Esophagus (tissue), 2 donors: ENCODE results near the gene GRIP2. TPM values are rescaled to one million over a fixed set of nuclear protein-coding genes. Genes with fewer than 3 reads are reported as not detected.

Experiments used
- H3K27ac ChIP-seq, 2 donors: one replicate each; pipeline ENCODE4 v1.5.1; 2013; ENCODE audit warnings: low read depth in 2 of 2, mild to moderate bottlenecking in 2 of 2, inconsistent platforms in 1 of 2, low read length in 1 of 2, moderate library complexity in 1 of 2
- H3K27me3 ChIP-seq, 2 donors: one replicate each; pipeline ENCODE4 v1.6.1; 2013; ENCODE audit warnings: low read length in 2 of 2, control low read depth in 1 of 2, mild to moderate bottlenecking in 1 of 2; ENCODE audit not compliant: insufficient read depth in 2 of 2, control insufficient read depth in 1 of 2
- H3K36me3 ChIP-seq, 2 donors: one replicate each; pipeline ENCODE4 v1.6.1; 2013; ENCODE audit warnings: low read length in 1 of 2; ENCODE audit not compliant: control insufficient read depth in 2 of 2, insufficient read depth in 2 of 2
- H3K4me1 ChIP-seq, 2 donors: one replicate each; pipeline ENCODE4 v1.6.1; 2013; ENCODE audit warnings: low read length in 1 of 2; ENCODE audit not compliant: control insufficient read depth in 2 of 2, insufficient read depth in 2 of 2
- H3K4me3 ChIP-seq, 2 donors: one replicate each; pipeline ENCODE4 v1.5.1; 2013; ENCODE audit warnings: low read length in 2 of 2, mild to moderate bottlenecking in 2 of 2, low read depth in 1 of 2, moderate library complexity in 1 of 2
- H3K9me3 ChIP-seq, 2 donors: one replicate each; pipeline ENCODE4 v1.6.1; 2013; ENCODE audit warnings: mild to moderate bottlenecking in 2 of 2, low read depth in 1 of 2, low read length in 1 of 2, moderate library complexity in 1 of 2; ENCODE audit not compliant: control insufficient read depth in 2 of 2, insufficient read depth in 1 of 2
- WGBS, 2 donors: extraction: QIAGEN DNeasy Blood & Tissue Kit; methylation state at CpG; one replicate each; pipeline ENCODE4 v1.1.7; 2013; 5-methylcytosine and 5-hydroxymethylcytosine counted together
- polyA plus RNA-seq, 2 donors: library from polyadenylated mRNA; stranded (reverse); fragments of 200-250 nt; gene quantifications; one replicate each; pipeline ENCODE4 v1.2.3, GENCODE V29; 2013
- donor health status: healthy with polysubstance abuse.
- donor health status: Bipolar disorder and iron deficiency.

Gene GRIP2
- polyA plus RNA-seq, 2 donors: 0.39 to 0.81 TPM

DNA sequence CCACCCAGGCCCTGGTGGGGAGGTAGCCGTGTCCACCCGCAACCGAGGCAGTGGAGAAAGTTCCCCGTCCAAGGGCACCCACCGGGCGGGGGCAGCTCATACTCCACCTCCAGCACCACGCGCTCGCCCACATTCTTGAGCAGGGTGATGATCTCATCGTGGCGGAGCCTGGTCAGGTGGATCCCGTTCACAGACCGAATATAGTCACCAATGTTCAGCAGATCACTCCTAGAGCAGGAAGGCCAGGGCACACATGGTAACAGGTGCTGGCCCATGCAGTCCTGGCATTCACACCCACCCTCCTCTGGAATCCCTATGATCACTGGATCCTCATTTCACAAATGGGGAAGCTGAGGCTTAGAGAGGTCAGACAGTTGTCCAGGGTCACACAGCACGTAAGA lies 15.8 kb downstream of the GRIP2 start:
- H3K4me3 ChIP-seq: no peak overlapping the region
- H3K9me3 ChIP-seq: no peaks in the 10 kb centered on the region
- H3K36me3 ChIP-seq: no peaks in the 10 kb centered on the region
- H3K27me3 ChIP-seq: no peaks in the 10 kb centered on the region
- 86 to 93% methylated on average over 14 of the region's 14 CpGs for WGBS, 2 donors
- no peak overlapping the region for H3K27ac ChIP-seq
- H3K4me1 ChIP-seq: peaks cover 0 to 13% of the 10 kb centered on the region in 2 donors

DNA sequence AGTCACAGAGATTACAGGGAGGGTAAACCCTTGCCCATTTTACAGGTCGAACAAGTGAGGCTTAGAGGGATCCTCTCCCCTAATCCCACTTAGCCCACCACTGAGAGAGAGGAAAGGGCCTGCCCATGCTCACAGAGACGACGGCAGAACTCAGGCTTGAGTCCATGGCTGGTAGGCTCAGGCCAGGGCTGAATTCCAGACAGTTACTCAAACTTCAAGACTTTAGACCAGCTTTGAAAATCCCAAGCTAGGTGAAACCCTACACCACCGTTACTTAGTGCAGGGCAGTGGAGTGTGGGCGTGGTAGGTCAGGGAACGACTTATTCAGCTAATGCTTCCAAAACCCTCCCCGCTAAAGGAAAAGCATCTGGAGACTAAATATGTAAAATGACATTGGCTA lies 16.4 kb downstream of the GRIP2 start:
- Histone ChIP-seq H3K4me1 (peaks cover 0 to 13% of the 10 kb centered on the region in 2 donors), H3K9me3 (no peaks in the 10 kb centered on the region), H3K27me3 (no peaks in the 10 kb centered on the region), H3K36me3 (no peaks in the 10 kb centered on the region), H3K4me3 (no peak overlapping the region), H3K27ac (no peak overlapping the region)
- WGBS, 2 donors: 72 to 76% methylated on average over 7 of the region's 7 CpGs

DNA sequence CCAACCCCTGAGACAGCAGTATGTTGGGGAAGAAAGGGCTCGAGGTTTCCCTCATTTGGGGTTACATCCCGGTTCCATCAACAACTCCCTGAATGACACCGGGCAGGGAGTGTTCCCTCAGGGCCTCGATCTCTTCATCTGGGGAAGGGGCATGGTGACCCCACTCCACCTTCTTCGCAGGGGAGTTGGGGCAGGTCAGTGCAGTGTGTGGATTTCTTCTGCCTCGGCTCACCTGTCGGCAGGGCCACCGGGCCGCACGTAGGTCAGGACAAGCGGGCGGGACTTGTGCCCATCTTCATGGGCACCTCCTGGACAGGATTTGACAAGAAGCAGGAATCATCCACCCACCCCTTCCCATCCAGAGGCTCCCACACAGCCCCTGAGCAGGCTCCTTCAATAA lies 17.4 kb downstream of the GRIP2 start:
- WGBS, 2 donors: 89 to 93% methylated on average over 12 of the region's 12 CpGs
- Histone ChIP-seq H3K36me3 (no peaks in the 10 kb centered on the region), H3K9me3 (no peaks in the 10 kb centered on the region), H3K4me3 (no peak overlapping the region), H3K27me3 (no peaks in the 10 kb centered on the region), H3K27ac (no peak overlapping the region), H3K4me1 (peaks cover 0 to 13% of the 10 kb centered on the region in 2 donors)

DNA sequence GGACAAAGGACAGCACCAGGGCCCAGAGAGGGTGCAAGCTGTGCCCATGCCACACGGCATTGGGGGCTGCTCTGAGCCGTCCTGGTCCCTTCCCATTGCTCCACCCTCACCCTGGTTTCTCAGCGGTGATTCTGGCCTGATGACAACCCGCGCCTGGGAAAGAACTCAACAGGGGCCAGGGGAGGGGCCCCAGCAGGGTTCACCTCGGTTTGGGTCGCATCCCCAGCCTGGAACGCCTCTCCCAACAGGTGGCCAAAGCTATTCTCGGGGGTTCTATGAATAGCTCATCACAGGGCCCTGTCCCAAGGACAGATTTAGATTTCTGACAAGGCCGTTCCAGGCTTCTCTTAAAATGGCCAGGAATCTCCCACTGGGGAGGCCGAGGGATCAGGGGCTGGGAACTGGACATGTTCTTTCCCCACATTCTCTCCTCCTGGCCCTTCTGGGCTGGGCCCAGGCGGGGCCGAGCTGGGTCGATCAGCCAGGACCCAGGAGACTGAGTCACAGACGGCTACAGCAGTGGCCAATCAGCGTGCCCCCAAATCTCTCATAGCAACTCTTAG lies 17.9 kb downstream of the GRIP2 start:
- Histone ChIP-seq H3K4me3 (no peak overlapping the region), H3K27me3 (no peaks in the 10 kb centered on the region), H3K4me1 (peaks cover 0 to 13% of the 10 kb centered on the region in 2 donors), H3K36me3 (no peaks in the 10 kb centered on the region), H3K27ac (no peak overlapping the region), H3K9me3 (no peaks in the 10 kb centered on the region)
- WGBS, 2 donors: 69 to 70% methylated on average over 16 of the region's 16 CpGs

DNA sequence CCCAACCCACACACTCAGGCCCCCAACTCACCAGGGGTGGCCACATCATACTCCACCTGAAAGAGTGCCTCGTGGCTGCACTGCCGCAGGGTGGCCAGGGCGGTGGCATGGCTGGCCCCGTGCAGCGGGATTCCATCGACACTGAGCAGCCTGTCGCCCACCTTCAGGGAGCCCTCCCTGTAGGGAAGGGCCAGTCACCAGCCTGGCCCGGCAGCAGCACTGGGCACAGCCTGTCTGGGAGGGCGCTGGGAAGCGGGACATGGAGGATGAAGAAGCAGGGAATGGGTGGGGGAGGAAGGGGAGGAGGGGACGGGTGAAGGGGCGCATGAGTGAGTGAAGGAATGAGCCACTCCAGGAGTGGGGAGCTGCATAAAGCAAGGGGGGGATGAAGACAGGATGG lies 18.5 kb downstream of the GRIP2 start:
- Histone ChIP-seq H3K27ac (no peak overlapping the region), H3K4me3 (no peak overlapping the region), H3K4me1 (peaks cover 0 to 13% of the 10 kb centered on the region in 2 donors), H3K9me3 (no peaks in the 10 kb centered on the region), H3K27me3 (no peaks in the 10 kb centered on the region), H3K36me3 (no peaks in the 10 kb centered on the region)
- 86 to 90% methylated on average over 12 of the region's 12 CpGs for WGBS, 2 donors

DNA sequence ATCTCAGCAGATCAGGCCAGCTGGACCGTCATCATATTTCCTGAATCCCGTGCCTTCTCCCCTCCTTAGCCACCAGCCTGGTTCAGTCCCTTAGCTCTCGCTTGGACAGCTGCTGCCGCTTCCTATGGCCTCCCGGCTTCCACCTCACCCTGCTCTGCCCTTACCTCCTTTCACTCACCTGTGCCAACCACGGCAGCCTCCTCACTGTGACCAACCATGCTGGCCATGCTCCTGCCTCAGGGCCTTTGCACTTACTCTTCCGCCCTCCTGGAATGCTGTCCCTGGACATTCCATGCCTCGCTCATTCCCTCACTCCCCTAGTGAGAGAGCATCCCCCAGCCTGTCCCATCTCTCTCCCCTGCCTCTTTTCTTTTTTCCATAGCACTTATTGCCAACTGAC lies 19.2 kb downstream of the GRIP2 start:
- 86 to 90% methylated on average over 8 of the region's 8 CpGs for WGBS, 2 donors
- H3K36me3 ChIP-seq: no peaks in the 10 kb centered on the region
- H3K9me3 ChIP-seq: no peaks in the 10 kb centered on the region
- H3K27ac ChIP-seq: no peak overlapping the region
- H3K27me3 ChIP-seq: no peaks in the 10 kb centered on the region
- peaks cover 0 to 12% of the 10 kb centered on the region in 2 donors for H3K4me1 ChIP-seq
- H3K4me3 ChIP-seq: no peak overlapping the region

DNA sequence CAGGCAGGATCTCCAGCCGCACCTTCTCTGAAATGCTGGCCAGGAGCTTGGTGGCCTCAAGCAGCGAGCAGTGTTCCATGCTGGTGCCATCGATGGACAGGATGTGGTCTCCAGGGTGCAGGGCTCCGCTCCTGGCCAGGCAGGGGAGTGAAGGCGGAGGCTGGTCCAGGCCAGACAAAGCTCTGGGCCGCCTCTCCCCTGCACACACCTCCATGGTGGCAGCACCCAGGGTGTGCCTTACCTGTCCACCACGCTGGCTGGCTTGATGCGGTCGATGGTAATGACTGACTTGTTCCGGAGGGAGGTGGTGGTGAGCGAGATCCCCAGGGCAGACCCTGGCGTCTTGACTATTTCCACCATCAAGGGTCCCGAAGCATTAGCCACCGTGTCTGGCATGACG lies 20.0 kb downstream of the GRIP2 start:
- Histone ChIP-seq H3K4me1 (peaks cover 0 to 8% of the 10 kb centered on the region in 2 donors), H3K27ac (no peak overlapping the region), H3K36me3 (no peaks in the 10 kb centered on the region), H3K27me3 (no peaks in the 10 kb centered on the region), H3K9me3 (no peaks in the 10 kb centered on the region), H3K4me3 (no peak overlapping the region)
- 89 to 91% methylated on average over 15 of the region's 15 CpGs for WGBS, 2 donors

DNA sequence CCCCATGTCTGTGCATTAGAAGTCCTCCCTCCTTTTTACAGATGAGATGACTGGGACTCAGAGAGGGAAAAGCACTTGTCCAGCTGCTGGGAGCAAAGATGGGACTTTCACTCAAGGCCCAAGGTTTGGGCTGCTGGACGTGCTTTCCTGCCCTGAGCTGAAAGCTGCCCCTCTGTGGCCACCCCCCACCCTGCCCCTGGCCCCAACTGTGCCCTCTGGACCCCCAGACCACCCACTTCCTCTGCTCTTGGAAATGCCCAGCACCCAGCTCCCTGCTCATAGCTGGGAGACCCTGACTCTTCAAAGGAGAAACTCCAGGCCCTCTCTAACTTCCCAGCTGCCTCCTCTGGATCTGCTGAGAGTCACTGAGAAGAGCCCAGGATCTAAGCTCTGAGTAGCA lies 20.7 kb downstream of the GRIP2 start:
- 76 to 84% methylated on average over 1 of the region's 1 CpG for WGBS, 2 donors

DNA sequence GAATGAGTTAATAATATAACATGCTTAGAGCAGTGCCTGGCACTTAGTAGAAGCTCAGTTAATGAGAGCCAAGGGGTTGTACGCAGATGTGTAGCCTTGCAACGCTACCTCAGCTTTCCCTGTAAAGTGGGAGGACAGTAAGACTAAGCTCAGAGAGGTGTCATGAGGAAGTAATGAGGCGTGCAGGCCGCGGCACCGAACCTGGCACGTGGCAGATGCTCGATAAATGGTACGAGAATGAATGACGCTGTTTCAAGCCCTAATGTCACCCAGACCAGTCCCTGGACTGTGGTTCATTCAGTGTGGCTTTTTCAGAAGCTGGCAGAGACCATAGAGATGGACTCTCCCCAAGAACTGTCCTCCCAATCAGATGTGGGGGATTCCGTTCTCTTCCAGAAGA lies 21.2 kb downstream of the GRIP2 start:
- no peaks in the 10 kb centered on the region for H3K9me3 ChIP-seq
- H3K4me1 ChIP-seq: no peaks in the 10 kb centered on the region
- 91% methylated on average over 11 of the region's 11 CpGs for WGBS, 2 donors
- no peak overlapping the region for H3K27ac ChIP-seq
- no peaks in the 10 kb centered on the region for H3K36me3 ChIP-seq
- H3K27me3 ChIP-seq: no peaks in the 10 kb centered on the region
- H3K4me3 ChIP-seq: no peak overlapping the region

More for the DNA sequence above, 20.7 kb downstream of the GRIP2 start:
- H3K36me3 ChIP-seq: no peaks in the 10 kb centered on the region
- no peak overlapping the region for H3K4me3 ChIP-seq
- no peaks in the 10 kb centered on the region for H3K27me3 ChIP-seq
- H3K4me1 ChIP-seq: peaks cover 0 to 3% of the 10 kb centered on the region in 2 donors
- H3K9me3 ChIP-seq: no peaks in the 10 kb centered on the region
- H3K27ac ChIP-seq: no peak overlapping the region

DNA sequence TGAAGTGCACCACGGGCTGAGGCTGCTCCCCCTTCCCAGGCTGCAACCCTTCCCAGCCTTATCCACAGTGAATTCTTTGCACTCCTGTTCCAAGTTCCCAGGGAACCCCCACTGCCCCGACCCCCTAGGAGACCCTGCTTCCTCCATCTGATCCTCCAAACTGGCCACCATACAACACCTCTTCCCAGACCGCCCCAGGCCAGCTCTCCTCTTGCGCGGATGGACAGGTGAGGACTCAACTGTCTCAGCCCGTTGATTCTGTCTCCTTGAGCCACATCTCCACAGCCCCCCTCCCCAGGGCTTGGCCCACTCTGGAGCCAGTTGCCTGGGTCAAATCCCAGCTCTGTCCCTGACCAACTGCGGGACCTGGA lies 21.7 kb downstream of the GRIP2 start:
- Histone ChIP-seq H3K27me3 (no peaks in the 10 kb centered on the region), H3K27ac (no peak overlapping the region), H3K4me3 (no peak overlapping the region), H3K36me3 (no peaks in the 10 kb centered on the region), H3K9me3 (no peaks in the 10 kb centered on the region), H3K4me1 (no peaks in the 10 kb centered on the region)
- 73 to 76% methylated on average over 7 of the region's 7 CpGs for WGBS, 2 donors
